OCI-LY1 (cell line): ENCODE measurements around the gene LYSMD1.

Experiments
- H2AFZ ChIP-seq: fragments of 200-600 bp; sonication (generic), shearing (Covaris generic); 2 replicates; pipeline ENCODE4 v1.6.0; 2014; ENCODE audit warnings: antibody characterized with exemption, mild to moderate bottlenecking, low read length
- H3F3A ChIP-seq: fragments of 200-600 bp; sonication (generic), shearing (Covaris generic); 2 replicates; pipeline ENCODE4 v1.6.0; 2014; ENCODE audit warnings: mild to moderate bottlenecking, antibody characterized with exemption, low read length, moderate library complexity; ENCODE audit not compliant: insufficient read depth
- H3K27ac ChIP-seq: fragments of 200-600 bp; sonication (generic); 2 replicates; pipeline ENCODE4 v1.5.1; 2014; ENCODE audit warnings: low read length, mixed run types, mild to moderate bottlenecking, low read depth; ENCODE audit not compliant: poor library complexity, severe bottlenecking
- H3K27me3 ChIP-seq: fragments of 200-600 bp; sonication (generic); 2 replicates; pipeline ENCODE4 v1.6.0; 2014; ENCODE audit warnings: antibody characterized with exemption, mild to moderate bottlenecking, low read length, moderate library complexity; ENCODE audit not compliant: insufficient read depth
- H3K36me3 ChIP-seq: fragments of 200-600 bp; sonication (generic); 2 replicates; pipeline ENCODE4 v1.6.1; 2014; ENCODE audit warnings: mild to moderate bottlenecking, antibody characterized with exemption, low read length, moderate library complexity, mixed read lengths; ENCODE audit not compliant: insufficient read depth
- H3K4me1 ChIP-seq: fragments of 200-600 bp; sonication (generic); 2 replicates; pipeline ENCODE4 v1.5.1; 2014; ENCODE audit warnings: mild to moderate bottlenecking, low read length, moderate library complexity; ENCODE audit not compliant: insufficient read depth, severe bottlenecking
- H3K4me2 ChIP-seq: fragments of 200-600 bp; sonication (generic), shearing (Covaris generic); 2 replicates; pipeline ENCODE4 v1.6.1; 2014; ENCODE audit warnings: low read length
- H3K4me3 ChIP-seq: fragments of 200-600 bp; sonication (generic); 2 replicates; pipeline ENCODE4 v1.5.1; 2014; ENCODE audit warnings: low read length, low read depth, mild to moderate bottlenecking, mixed read lengths; ENCODE audit not compliant: poor library complexity, severe bottlenecking
- H3K79me2 ChIP-seq: fragments of 200-600 bp; shearing (Covaris generic); 2 replicates; pipeline ENCODE4 v1.6.1; 2016; ENCODE audit warnings: mixed run types, low read length, mixed read lengths; ENCODE audit not compliant: insufficient read depth
- H3K9ac ChIP-seq: fragments of 200-600 bp; sonication (generic), shearing (Covaris generic); 2 replicates; pipeline ENCODE4 v1.6.1; 2014; ENCODE audit warnings: mild to moderate bottlenecking, low read length, mixed read lengths
- H3K9me2 ChIP-seq: fragments of 200-600 bp; sonication (generic), shearing (Covaris generic); 2 replicates; pipeline ENCODE4 v1.6.1; 2014; ENCODE audit warnings: low read depth, mild to moderate bottlenecking, low read length, mixed read lengths
- H3K9me3 ChIP-seq: fragments of 200-600 bp; shearing (Covaris generic); 2 replicates; pipeline ENCODE4 v1.6.1; 2014; ENCODE audit warnings: low read length, mixed read lengths
- H4K20me1 ChIP-seq: fragments of 200-600 bp; sonication (generic), shearing (Covaris generic); 2 replicates; pipeline ENCODE4 v1.6.0; 2016; ENCODE audit warnings: mild to moderate bottlenecking, low read length; ENCODE audit not compliant: insufficient read depth
- CTCF ChIP-seq: fragments of 200-600 bp; sonication (generic), shearing (Covaris generic); IDR thresholded peaks from 2 replicates; pipeline ENCODE4 v1.5.1; 2017; ENCODE audit warnings: mild to moderate bottlenecking, antibody characterized with exemption, low read length, moderate library complexity, mixed read lengths
- EZH2 ChIP-seq: fragments of 200-600 bp; sonication (generic), shearing (Covaris generic); IDR thresholded peaks from 2 replicates; pipeline ENCODE4 v1.8.0; 2017; ENCODE audit warnings: borderline replicate concordance, mixed run types, mild to moderate bottlenecking, antibody characterized with exemption, low read length, moderate library complexity, mixed read lengths

LYSMD1 gene

GRCh38 chr1:151134991-151135390 is 30.7 kb downstream of the LYSMD1 start:
- H3K79me2 ChIP-seq: no peaks in the 10 kb centered on the region
- no peak overlapping the region for H3K9ac ChIP-seq
- H3K4me2 ChIP-seq: no peak overlapping the region
- H2AFZ ChIP-seq: no peak overlapping the region
- H3K36me3 ChIP-seq: no peaks in the 10 kb centered on the region
- H3F3A ChIP-seq: no peaks in the 10 kb centered on the region
- no peak for TF ChIP-seq CTCF
- TF ChIP-seq EZH2: no peak
- no peak overlapping the region for H3K4me3 ChIP-seq
- no peaks in the 10 kb centered on the region for H3K9me3 ChIP-seq
- H3K9me2 ChIP-seq: no peaks in the 10 kb centered on the region
- H3K27ac ChIP-seq: no peak overlapping the region
- no peaks in the 10 kb centered on the region for H4K20me1 ChIP-seq
- peaks cover under 1% of the 10 kb centered on the region; the same call in 1 of the 2 replicates for H3K27me3 ChIP-seq
- peaks cover 15% of the 10 kb centered on the region for H3K4me1 ChIP-seq

GRCh38 chr1:151134396-151134795 is 31.3 kb downstream of the LYSMD1 start:
- peaks cover 15% of the 10 kb centered on the region for H3K4me1 ChIP-seq
- no peaks in the 10 kb centered on the region for H3K9me2 ChIP-seq
- no peak overlapping the region for H2AFZ ChIP-seq
- no peak overlapping the region for H3K4me2 ChIP-seq
- H3K36me3 ChIP-seq: no peaks in the 10 kb centered on the region
- H4K20me1 ChIP-seq: no peaks in the 10 kb centered on the region
- H3K9me3 ChIP-seq: no peaks in the 10 kb centered on the region
- no peaks in the 10 kb centered on the region for H3F3A ChIP-seq
- H3K9ac ChIP-seq: no peak overlapping the region
- H3K27me3 ChIP-seq: no peaks in the 10 kb centered on the region; the same call in 1 of the 2 replicates
- H3K27ac ChIP-seq: no peak overlapping the region
- TF ChIP-seq CTCF (no peak), EZH2 (no peak)
- H3K4me3 ChIP-seq: no peak overlapping the region
- no peaks in the 10 kb centered on the region for H3K79me2 ChIP-seq

DNA sequence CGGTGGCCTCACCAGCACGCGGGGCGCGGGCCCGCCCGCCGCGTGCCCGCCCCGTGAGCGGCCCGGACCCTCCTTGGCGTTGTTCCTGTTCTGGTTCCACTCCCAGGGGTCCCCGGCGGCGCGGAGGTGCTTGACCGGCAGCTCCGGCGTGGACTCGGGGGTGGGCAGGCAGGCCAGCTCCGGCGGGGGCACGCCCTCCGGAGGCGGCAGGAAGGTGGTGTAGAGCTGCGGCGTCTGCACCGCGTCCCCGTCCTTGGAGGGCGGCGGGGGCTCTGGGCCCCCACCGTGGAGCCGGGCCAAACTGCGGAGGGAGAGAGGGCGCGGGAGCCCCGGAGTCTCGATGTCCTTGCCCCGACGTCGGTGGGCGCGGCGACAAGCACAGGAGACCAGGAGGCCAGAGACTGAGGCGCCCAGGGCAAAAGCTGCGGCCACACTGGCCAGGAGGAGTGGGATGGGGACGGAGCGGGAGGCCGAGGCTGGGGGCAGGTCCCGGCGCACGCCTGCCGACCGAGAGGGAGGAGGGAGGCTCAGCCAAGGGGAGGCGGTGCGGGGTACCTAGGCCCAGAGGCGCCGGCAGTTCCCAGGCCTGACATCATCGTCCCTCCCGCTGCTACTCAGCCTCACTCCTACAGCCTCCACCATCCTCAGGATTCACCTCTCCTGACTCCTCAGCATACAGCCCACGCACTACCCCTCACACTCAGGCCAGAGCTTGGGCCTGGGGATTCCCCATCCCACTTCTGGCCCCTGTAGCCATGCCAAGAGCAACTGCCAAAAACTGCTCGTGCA is 32.5 kb downstream of the LYSMD1 start:
- H3K36me3 ChIP-seq: no peaks in the 10 kb centered on the region
- H4K20me1 ChIP-seq: no peaks in the 10 kb centered on the region
- H3K9ac ChIP-seq: no peak overlapping the region
- no peaks in the 10 kb centered on the region; the same call in 1 of the 2 replicates for H3K27me3 ChIP-seq
- no peak overlapping the region for H2AFZ ChIP-seq
- H3K9me2 ChIP-seq: no peaks in the 10 kb centered on the region
- H3K9me3 ChIP-seq: no peaks in the 10 kb centered on the region
- H3F3A ChIP-seq: no peaks in the 10 kb centered on the region
- TF ChIP-seq EZH2 (no peak), CTCF (no peak)
- H3K4me3 ChIP-seq: no peak overlapping the region
- no peak overlapping the region for H3K4me2 ChIP-seq
- no peak overlapping the region for H3K27ac ChIP-seq
- peaks cover 15% of the 10 kb centered on the region for H3K4me1 ChIP-seq
- no peaks in the 10 kb centered on the region for H3K79me2 ChIP-seq
